Hepatocyte (in vitro differentiated cells): Measurements from ENCODE around the gene CCDC142.

Experiments used
- CTCF ChIP-seq: fragments of 200-600 bp; sonication (generic); IDR thresholded peaks from 2 replicates; pipeline ENCODE4 v1.5.1; 2016; ENCODE audit warnings: antibody characterized with exemption, mild to moderate bottlenecking; ENCODE audit not compliant: poor library complexity
- EZH2phosphoT487 ChIP-seq: fragments of 200-600 bp; sonication (generic); IDR thresholded peaks from one replicate; pipeline ENCODE4 v1.6.1; 2018; ENCODE audit warnings: antibody characterized with exemption, mild to moderate bottlenecking, low read depth, moderate library complexity; ENCODE audit not compliant: unreplicated experiment, severe bottlenecking

DNA sequence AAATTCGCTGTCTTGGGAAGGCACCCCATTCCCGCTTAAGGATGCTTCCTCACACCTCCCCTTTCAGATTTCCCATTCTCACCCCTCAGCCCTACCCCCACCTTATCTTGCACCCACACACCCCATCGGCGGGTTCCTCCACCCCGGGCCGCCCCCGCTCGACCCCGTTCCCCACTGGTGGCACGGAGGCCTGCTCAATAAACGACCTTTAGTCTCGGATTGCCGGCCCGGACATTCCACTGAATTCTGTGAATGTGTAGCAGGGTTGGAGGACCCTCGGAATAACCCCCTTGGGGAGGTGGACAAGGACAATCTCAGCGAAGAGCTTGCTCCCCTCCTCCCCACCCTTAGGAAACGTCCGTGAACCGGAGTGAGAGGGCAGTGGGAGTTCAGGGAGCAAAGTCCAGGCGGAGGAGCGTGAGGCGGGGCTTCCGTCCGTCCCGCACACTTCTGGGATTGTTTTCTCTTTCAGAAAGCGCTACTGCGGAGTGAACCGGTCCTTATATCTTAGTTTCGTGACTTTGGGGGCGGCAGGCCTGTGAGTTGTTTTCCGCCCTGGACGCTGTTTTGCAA is 19.4 kb upstream of the CCDC142 start:
- TF ChIP-seq CTCF (no peak), EZH2phosphoT487 (no peak)
